Subcutaneous abdominal adipose tissue (tissue), 5 donors: ENCODE measurements around the gene SHD.
A peak's percentile ranks its signal among the peaks of the same experiment; 100 is the strongest.

Source experiments
- H3K27ac ChIP-seq: one replicate; pipeline ENCODE4 v1.7.0; 2013; ENCODE audit warnings: low read depth, mild to moderate bottlenecking, inconsistent platforms, low read length, moderate library complexity
- H3K27me3 ChIP-seq, 5 donors: one replicate each; pipeline ENCODE4 v1.7.0; 2013; ENCODE audit warnings: low read length in 5 of 5, inconsistent platforms in 1 of 5; ENCODE audit not compliant: control insufficient read depth in 5 of 5, insufficient read depth in 4 of 5
- H3K36me3 ChIP-seq, 5 donors: one replicate each; pipeline ENCODE4 v1.7.0; 2013; ENCODE audit warnings: low read length in 5 of 5; ENCODE audit not compliant: control insufficient read depth in 5 of 5, insufficient read depth in 5 of 5
- H3K4me1 ChIP-seq, 5 donors: one replicate each; pipeline ENCODE4 v1.7.0; 2013; ENCODE audit warnings: low read length in 5 of 5, mild to moderate bottlenecking in 3 of 5, moderate library complexity in 1 of 5; ENCODE audit not compliant: control insufficient read depth in 5 of 5, insufficient read depth in 5 of 5
- H3K4me3 ChIP-seq, 5 donors: one replicate each; pipeline ENCODE4 v1.7.0; 2013; ENCODE audit warnings: low read length in 5 of 5, low read depth in 1 of 5
- H3K9ac ChIP-seq, 5 donors: one replicate each; pipeline ENCODE4 v1.7.0; 2013; ENCODE audit warnings: low read length in 5 of 5, mild to moderate bottlenecking in 4 of 5, moderate library complexity in 3 of 5
- H3K9me3 ChIP-seq, 5 donors: one replicate each; pipeline ENCODE4 v1.7.0; 2013; ENCODE audit warnings: low read length in 5 of 5; ENCODE audit not compliant: control insufficient read depth in 5 of 5
- donor health status: healthy.
- donor health status: healthy.
- donor health status: healthy.
- donor health status: healthy.
- donor health status: healthy.

Gene SHD

DNA sequence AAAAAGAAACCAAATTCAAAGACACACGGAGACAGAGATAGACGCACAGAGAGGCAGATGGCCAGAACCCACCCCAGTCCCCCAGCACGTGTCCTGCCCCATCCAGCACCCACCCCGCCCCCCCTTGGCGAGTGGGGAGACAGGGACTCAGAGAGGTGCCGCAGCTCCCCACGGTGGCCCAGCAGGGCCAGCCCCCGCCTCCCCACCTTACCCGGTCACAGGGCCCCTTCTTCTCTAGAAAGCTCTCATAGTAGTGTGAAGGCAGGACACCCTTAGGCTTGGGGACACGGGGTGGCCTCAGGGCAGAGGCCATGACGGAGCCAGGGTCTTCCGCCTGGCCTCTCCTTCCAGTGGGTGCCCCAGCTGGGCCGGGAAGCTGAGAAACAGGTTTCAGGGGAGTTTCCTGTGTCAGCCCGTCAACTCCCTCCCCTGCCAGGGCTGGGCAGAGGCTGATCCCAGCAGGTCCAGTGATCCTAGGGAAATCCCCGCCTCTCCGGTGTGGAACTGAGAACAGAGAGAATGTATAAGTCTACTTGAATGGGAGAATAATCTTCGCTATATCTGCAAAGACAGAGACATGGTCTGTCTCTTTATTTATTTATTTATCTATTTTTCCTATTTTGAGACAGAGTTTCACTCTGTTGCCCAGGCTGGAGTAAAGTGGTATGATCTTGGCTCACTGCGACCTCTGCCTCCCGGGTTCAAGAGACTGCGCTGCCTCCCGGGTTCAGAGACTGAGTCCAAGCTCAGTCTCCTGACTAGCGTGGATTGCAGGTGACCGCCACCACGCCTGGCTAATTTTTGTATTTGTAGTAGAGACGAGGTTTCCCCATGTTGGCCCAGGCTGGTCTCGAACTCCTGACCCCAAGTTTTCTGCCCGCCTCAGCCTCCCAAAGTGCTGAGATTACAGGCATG, 59.6 kb downstream of the SHD start, which contains the start of gene STAP2:
Gene STAP2 (minus strand): TSS at position 387 of the 915 bp plus-strand sequence. CDS start 74 bp downstream, at position 313.
- Histone ChIP-seq H3K9me3 (no peaks in the 10 kb centered on the region), H3K9ac (peak within 1 kb of the TSS; percentile 16 to 87 (median 75)), H3K27me3 (peaks cover 0 to 3% (median 0%) of the 10 kb centered on the region in 5 donors), H3K4me3 (peak within 1 kb of the TSS; percentile 58 to 82 (median 66)), H3K4me1 (peaks cover 7 to 25% (median 20%) of the 10 kb centered on the region in 5 donors), H3K36me3 (no peaks in the 10 kb centered on the region), H3K27ac (peak within 1 kb of the TSS; percentile 65)
